Inferior parietal cortex (tissue), 1 donor: ENCODE measurements around the gene FGFBP1.
"Not testable (repeated sequence)": the region's sequence is repeated elsewhere in the genome, so short reads cannot be mapped to it uniquely, and the experiment has no call there.

ENCODE experiments used
- DNase-seq: peaks from one replicate; pipeline ENCODE4 v3.0.0-alpha.2; 2016; ENCODE audit errors: extremely low spot score

The FGFBP1 gene

DNA sequence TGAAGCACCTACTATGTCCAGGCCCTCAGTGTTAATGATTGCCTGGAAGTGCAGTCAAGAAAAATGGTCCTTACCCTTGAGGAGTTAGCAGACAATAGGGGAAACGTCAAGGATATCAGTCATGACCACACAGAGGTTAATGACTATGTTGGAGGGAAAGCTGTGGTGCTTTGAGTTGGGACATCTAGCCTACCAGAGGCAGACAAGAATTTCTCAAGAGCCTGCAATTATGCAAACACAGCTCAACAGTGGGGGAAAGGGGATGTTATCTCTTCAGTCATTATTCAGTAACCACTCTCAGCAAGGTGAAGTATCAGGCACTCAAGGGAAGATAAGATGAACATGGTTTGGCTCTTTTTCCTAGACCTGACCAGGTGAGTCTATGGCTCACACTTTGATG, 7.0 kb upstream of the FGFBP1 start:
- no peak for DNase-seq

GRCh38 chr4:15944895-15945294, 6.4 kb upstream of the FGFBP1 start:
- DNase-seq: no peak

- DNase-seq: no peak
Observed at GRCh38 chr4:15942283-15942682, 3.7 kb upstream of the FGFBP1 start.

GRCh38 chr4:15938182-15938581, 358 bp downstream of the FGFBP1 start:
- DNase-seq: no peak

DNA sequence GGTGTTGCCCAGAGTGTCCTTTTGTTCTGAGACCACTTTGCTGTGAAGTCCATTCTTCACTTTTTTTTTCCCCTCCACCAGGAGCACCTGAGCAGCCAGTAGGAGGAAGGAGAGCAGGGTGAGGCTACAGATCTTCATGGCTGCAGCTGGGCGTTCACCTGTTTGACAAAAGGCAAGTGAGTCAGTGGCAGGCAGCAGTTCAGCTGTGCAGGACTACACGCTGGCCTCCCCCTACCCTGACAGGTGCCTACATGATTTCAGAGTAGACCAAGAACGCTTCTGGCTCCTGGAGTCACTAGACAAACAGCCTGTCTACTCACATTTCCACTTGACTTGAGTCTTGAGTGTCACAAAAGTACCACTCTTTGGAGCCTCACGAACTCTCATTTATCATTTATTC, 2.0 kb downstream of the FGFBP1 start:
- DNase-seq: no peak

GRCh38 chr4:15935504-15936402, 2.8 kb downstream of the FGFBP1 start:
- DNase-seq: no peak

DNA sequence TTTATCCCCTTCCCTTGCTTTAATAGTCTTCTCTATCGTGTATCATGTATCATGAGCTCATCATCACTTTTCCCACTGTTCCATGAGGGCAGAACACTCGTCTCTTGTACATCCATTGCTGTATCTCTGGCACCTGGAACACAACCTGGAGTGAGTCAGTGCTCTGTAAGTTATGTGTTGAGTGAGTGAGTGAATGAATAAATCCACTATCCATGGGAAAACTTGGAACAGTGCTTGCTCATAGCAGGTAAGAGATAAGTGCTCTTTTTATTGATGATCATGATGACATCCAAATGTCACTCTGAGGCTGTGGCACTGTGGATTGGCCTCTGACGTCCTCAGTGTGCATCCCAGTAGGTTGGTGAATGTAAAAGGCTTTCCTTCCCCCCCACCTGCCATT, 4.3 kb downstream of the FGFBP1 start:
- DNase-seq: no peak

DNA sequence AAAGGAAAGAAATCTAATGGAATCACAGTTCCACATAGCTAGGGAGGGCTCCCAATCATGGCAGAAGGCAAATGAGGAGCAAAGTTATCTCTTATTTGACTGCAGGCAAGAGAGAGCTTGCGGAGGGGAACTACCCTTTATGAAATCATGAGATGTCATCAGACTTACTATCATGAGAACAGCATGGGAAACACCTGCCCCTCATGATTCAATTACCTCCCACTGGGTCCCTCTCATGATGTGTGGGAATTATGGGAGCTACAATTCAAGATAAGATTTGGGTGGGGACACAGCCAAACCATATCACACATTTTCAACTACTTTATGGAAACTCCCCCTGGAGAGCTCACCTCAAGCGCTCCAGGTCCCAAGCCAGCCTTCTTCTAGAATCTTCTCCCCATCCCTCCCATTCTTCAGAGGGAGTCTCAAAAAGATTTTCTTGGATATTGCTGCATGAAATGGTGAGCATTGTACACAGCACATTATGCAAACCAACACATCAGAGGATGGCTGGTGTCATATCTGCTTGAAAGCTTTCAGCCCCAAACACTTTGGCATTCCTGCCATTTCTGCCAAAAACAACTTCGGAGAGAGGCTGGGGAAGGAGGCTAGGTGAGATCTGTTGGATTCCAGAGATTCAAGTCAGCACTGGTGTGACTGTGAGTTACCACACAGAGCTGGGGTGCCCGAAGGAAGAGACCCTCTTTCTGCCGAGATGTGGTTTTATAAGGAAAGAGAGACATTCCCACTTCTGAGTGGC, 6.9 kb downstream of the FGFBP1 start:
- DNase-seq: no peak

- DNase-seq: no peak
Observed at GRCh38 chr4:15930314-15930713, 8.2 kb downstream of the FGFBP1 start.

GRCh38 chr4:15929540-15929939, 9.0 kb downstream of the FGFBP1 start:
- DNase-seq: no peak

- no peak for DNase-seq
Observed at GRCh38 chr4:15928883-15929282, 9.7 kb downstream of the FGFBP1 start.

GRCh38 chr4:15926486-15926885, 12.1 kb downstream of the FGFBP1 start:
- DNase-seq: no peak

DNA sequence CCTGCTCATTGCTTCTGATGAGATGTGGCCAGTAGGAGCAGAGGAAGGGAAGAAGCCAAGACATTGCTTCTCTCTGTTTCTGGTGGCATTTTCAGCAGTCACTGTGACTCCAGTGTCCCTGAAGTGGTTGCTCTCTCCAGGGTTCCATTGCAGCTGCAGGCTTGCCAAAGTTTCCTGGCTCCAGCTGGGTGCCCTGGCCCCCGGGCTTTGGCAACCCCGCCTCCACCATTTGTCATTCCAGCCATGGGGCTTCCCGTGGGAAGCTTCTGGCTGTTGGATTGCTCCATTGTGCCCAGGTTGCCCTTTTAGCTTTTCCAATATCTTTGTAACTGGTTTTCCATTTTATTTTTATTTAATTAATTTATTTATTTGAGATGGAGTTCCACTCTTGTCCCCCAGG, 12.7 kb downstream of the FGFBP1 start:
- no peak for DNase-seq

DNA sequence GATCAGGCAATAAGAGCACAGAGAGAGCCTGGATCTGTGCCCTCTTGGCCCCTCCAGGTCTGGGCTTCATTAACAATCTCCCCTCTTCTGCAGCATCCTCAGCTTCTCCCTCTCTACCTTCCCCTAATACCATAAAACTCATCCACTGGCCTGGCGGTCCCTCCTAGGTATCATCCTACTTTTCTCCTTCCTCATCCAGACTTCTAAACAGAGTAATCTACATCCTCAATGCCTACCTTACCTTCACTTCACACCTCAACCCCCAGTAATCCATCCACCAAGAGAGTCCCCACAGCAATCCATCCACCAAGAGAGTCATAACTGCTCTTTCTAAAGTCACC, 17.0 kb downstream of the FGFBP1 start:
- DNase-seq: no peak

- peak; percentile 3 for DNase-seq
Observed at GRCh38 chr4:15920723-15921591, 17.6 kb downstream of the FGFBP1 start.

DNA sequence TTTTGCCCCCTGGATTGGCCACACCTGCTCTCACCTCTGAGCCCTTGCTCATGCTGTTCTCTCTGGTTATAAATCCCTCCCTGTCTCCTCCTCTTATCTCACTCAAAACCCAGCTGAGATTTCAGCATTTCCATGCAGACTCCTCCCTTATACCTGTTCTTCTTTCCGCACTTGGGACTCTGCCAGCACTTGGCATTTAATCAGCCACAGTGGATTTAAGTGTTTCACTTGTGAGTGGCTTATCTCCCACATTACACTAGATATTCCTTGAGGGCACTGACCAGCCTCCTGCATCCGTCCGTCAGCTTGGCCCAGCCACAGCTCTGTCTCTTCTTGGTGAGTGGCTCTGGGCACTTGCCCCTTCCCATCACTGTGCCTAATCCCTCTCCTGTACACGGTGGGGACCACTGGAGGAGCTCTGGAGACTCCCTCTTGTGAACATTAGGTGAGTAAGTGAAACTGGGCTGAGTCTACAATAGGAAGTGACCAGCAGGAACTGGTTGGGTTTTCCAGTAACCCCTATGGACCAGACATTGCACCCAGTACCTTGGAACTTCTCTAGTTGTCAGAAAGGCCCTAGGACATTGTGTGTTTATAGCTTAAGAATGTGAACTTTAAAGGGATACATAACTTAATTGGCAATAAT, 19.9 kb downstream of the FGFBP1 start:
- no peak for DNase-seq

DNA sequence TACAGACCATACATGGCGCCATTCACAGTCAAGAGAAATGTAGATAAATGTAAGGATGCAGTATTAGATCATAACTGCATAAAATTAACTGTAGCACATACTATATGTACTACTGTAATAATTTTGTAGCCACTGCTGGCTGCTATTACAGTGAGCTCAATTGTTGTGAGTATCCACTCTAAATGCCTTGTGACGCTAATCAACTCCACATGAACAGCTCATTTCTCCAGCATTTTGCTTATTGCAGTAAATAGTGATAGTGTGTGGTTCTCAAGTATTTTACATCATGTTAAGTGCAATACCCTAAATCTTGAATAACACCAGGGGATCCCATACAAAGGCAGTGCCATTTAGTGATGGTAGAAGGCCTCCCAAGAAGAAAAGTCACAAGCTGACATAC, 21.2 kb downstream of the FGFBP1 start:
- DNase-seq: no peak

- DNase-seq: not testable (repeated sequence)
Observed at GRCh38 chr4:15916358-15916757, 22.2 kb downstream of the FGFBP1 start.

DNA sequence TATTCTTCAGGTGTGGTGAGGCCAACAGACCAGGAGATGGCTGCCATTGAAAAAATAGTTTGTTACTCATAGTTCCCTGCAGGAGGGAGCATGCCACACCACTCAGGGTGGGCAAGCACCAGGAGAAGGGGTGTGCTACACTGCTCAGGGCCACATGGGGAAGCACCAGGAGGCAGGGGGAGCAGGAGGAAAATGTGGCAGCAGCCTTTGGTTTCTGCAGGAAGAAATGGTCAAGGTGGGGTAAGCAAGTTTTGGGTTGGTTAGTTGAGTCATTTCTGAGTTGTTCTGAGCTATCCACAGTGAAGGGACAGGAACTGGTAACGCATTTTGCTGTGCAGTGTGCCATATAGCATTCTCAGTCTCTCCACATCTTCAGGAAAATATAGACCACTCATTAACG, 23.8 kb downstream of the FGFBP1 start:
- no peak for DNase-seq

- DNase-seq: no peak
Observed at GRCh38 chr4:15914291-15914690, 24.2 kb downstream of the FGFBP1 start.

DNA sequence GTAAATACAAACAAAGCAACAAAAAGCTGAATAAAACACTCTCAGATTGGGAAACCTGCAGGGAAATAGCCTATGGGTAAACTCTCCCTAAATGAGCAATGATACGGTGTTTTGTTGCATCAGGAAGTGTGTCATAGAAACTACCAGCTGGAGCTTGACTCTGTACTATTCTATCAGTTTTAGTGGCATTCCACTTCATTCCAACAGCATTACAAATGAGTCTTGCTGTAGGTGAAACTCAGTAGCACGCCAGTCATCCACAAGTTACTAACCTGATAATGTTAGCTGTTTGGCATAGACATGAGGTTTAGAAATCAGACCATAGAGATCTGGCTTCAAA, 24.9 kb downstream of the FGFBP1 start:
- DNase-seq: no peak
